RCC 7860 (cell line): ENCODE results near the gene FNDC3B.

Experiments
- DNase-seq: peaks from one replicate; pipeline ENCODE4 v3.0.0-alpha.2; 2015; ENCODE audit warnings: low spot score
- FAIRE-seq: peaks from 2 replicates; lab custom pipeline; 2012; peaks lifted over from hg19 to GRCh38; lab: Jason Lieb, UNC

The FNDC3B gene

GRCh38 chr3:172404237-172404962 lies 365.0 kb downstream of the FNDC3B start:
- DNase-seq (no peak), FAIRE-seq (no peak)

DNA sequence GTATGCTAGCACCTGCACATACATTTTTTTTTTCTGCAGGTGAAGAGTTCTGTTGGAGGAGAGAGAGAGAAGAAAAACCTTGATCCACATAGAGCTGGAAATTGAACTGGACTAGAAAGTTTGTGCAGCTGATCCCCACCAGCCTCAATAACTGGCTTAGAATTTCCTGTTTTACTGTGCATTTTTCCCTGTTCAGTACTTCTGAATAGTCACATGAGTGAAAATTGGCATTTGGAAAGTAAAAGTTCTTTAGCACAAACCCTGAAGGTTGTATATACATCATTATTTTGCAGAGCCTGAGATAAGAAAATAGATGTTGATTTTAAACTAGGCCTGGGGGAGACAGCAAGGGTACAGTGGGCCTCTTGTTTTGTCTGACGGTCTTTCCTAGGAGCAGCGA lies 366.5 kb downstream of the FNDC3B start:
- no peak for DNase-seq
- FAIRE-seq, result no peak

- DNase-seq (no peak), FAIRE-seq (no peak)
Measured at GRCh38 chr3:172407872-172408271, 368.5 kb downstream of the FNDC3B start.

DNA sequence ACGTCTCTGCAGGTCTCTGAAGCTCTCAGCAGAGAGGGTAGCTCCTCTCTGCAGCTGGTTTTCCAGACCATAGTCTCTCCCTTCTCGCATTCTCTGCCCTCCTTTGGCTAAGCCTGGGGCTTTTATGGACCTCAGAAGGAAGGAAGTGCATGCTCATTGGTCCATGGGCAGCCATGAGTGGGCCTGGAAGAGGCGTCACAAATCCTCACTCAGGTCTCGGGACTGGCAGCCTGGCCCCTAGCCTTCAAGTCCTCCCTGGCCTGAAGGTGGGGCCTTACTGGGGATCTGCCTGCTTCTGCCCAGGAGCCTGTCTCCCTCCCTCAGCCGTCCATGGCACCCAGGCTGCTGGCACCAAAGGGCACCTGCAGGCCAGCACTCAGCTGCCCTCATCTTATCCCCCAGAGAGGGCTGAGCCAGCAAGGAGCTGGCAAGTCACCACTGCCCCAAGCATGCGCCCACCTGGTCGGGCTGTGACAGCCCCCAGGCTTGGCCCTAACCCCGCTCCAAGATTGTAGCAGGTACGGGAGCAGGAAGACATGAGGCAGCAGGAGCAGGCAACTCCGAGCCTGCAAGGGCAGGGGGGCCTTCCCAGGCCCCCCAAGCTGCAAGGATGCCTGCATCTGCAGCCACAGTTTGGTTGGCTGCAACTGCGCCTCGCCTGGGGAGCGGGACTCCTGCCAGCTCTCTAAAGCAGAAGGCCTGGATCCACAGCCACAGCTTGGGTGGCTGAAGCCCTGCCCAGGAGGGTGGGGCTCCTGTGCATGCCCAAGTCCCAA lies 371.5 kb downstream of the FNDC3B start:
- FAIRE-seq (no peak), DNase-seq (no peak)

- no peak for FAIRE-seq
- no peak for DNase-seq
Measured at GRCh38 chr3:172411478-172411947, 372.1 kb downstream of the FNDC3B start.

DNA sequence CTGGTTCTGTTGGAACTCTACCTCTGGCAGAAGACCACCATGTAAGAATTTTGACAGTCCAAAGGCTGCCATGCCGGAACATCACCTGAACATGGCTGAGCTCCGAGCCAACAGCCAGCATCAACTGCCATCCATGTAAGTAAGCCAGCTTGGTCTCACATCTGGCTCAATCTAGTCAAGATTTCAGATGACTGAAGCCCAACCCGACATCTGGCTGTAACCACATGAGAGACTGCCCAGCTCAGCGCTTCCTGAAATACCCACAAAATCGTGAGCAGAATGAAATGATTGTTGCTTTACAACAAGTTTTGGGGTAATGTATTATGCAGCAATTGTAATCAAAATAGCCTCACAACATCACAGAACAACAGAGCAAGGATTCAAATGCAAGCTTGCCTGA lies 375.9 kb downstream of the FNDC3B start:
- FAIRE-seq (no peak), DNase-seq (no peak)

DNA sequence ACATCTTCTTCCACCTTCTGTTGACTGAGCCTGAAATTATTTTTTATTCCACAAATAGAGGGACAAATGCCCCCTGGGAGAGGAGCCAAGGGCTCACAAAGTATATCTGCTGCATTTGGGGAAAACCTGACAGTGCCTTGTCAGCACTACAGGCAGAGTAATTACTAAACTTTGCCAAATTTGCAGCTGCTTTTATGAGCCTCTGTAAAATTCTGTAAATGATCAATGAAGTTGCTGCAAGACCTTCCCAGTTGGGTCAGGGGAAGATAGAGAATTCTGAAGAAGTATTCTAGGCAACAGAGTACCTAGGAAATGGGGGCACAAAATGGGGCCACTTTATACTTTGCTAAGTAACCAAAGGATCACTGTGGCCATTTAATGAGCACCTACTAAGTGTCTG lies 398.3 kb downstream of the FNDC3B start:
- DNase-seq (no peak), FAIRE-seq (no peak)

DNA sequence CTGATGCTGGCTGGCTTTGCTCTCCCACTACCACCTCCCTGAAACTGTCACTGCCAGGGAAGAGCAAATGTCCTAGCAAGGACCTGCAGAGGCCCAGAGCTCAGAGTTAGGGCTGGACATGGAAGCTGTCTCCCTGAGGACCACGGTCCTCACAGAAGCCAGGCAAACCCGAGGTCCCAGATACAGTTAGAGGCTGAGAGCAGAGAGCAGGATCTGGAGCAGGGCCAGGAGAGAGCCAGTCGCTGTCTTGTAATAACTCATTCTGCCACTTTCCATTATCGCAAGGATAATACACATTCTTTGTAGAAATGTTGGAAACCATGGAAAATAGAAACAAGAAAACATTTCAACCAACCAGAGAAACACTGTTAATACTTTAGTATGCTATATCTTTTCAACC lies 398.8 kb downstream of the FNDC3B start:
- FAIRE-seq, result no peak
- no peak for DNase-seq

DNA sequence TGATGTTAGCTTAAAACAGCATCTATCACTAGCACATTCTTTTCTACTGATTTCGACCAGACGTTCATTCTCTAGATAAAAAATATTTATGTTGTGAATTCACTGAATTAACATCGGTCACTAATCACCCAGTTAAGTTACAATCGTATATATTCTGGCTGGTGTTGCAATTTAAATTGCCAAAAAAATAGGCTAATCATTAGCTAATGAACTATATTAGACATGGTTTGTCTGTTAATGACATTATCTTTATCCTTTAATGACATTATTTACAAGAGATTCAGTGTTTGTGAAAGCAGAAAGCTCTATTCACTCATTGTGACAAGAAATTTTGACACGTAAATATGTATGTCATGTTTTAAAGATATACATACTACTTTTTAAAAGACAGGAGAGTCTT lies 402.2 kb downstream of the FNDC3B start:
- no peak for DNase-seq
- FAIRE-seq, result no peak

- FAIRE-seq, result no peak
- no peak for DNase-seq
Measured at GRCh38 chr3:172442606-172443005, 403.2 kb downstream of the FNDC3B start.

DNA sequence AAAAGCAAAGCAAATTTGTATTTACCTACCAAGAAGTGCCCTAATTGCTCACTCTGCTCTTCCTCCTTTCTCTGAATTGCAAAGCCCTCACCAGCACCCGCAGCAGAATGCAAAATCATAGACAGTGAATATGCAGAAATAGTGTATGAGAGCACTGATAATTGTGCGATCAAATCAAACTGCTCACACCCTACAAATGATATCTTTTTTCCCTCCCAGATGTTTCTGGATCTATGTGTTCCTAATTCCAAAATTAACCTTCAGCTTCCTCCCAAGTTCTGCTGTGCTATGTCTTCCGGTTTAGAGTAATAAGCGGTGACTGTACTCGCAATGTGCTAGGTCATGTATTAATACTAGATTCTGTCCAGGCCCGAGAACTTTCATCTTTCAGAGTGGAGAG lies 405.4 kb downstream of the FNDC3B start:
- no peak for FAIRE-seq
- no peak for DNase-seq

DNA sequence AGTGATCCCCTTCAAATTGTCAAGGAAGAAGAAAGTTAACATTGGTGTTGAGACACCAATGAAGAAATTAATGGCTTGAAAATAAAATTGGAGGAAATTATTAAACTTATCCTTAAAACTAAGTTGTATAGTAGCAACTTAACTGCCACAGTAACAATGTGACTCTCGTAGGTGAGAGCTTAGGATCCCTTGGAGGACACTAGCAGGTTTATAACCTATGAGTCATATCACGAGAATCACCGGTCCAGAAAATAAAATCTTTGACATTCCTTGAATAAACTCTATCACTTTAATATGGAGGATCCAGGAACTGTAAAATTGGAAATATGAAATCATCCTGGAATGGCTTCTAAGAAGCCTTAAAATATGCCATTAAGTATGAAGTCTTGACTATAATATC lies 406.8 kb downstream of the FNDC3B start:
- FAIRE-seq, result peak; percentile 81
- peak; percentile 21 for DNase-seq

DNA sequence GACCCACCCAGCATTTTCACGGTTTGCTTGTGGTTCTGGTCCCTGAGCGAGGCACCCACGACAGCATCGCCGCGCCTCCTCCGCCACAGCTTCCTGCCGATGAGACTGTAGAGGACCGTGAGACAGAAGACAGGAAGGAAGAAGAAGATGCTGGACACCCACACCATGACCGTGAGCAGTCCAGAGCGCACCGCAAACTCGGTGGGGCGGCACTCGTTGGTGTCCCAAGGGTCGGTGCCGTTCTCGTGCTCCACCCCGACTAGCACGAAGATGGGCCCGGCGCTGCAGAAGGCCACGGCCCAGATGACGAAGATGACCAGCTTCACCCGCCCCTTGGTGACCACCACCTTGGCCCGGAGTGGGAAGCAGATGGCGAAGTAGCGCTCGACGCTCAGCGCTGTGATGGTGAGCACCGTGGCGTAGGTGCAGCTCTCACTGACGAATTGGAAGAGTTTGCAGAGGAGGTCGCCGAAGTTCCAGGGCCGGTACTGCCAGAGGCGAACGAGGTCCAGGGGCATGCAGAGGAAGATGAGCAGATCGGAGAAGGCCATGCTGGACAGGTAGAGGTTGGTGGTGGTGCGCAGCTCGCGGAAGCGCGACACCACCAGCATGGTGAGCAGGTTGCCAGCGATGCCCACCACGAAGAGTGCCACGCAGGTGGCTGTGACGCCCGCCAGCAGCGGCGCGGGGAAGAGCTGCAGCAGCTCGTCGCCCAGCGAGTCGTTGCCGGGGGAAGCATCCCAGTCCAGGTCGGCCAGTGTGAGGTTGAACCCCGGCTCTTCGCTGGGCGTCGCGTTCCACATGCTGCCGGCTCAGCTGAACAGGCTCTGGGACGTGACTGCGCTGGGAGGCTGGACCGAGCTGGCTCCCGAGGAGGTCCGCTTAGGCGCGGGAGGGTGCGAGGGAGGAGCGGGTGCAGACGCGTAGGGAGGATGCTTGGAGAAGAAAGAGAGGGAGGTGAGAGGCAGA lies 408.5 kb downstream of the FNDC3B start, which contains the start of gene GHSR:
GHSR (minus strand) TSS at position 846 of the 969 bp plus-strand sequence; CDS start at position 803, 43 bp downstream.
- no peak for FAIRE-seq
- DNase-seq, result no peak

DNA sequence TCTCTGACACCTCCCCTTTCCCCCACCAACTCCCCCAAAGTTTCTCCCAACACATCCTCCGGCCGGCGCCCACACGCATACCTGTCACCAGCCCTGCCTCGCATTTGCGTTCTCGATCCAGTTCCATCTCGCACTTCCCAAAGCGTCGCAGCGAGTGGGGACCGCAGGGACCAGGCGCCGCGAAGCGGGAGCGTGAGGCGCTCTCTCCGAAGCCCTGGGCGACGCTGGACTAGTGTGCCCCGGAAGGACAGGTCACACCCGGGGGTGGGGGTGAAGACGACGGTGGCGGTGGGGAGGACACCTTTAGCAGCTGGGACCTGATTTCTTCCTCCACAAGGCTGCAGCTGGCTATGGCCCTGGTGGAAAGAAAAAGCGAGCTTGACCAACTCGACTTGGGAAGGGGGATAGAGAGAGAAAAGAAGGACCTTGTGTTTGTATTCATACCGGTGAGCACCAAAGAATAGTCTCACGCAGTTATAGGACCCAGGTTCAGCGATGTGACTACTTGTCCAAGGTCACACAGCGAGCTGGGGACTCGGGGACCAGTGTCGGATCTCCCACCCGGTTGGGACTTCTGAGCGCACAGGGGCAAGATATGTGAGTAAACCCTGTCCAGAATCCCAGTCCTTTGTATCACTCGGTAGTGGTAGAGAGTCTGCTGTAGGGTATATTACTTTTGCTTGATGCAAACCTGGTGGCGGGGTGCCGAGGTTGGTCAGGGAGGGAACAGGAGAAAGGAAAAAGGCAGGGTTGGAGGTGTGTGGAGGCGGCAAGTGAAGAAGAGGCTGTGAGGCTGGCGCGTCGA lies 409.5 kb downstream of the FNDC3B start:
- FAIRE-seq (no peak), DNase-seq (no peak)

- FAIRE-seq (no peak), DNase-seq (no peak)
Measured at GRCh38 chr3:172449466-172450149, 410.2 kb downstream of the FNDC3B start.
